Measurements from ENCODE around the gene EEF1AKMT4. TPM values are rescaled to one million over a fixed set of nuclear protein-coding genes. Genes with fewer than 3 reads are reported as not detected.
A peak's percentile ranks its signal among the peaks of the same experiment; 100 is the strongest.

EEF1AKMT4 gene
- total and polyA plus RNA-seq, 7 donors: 1.4 to 6.5 (median 3.9) TPM

GRCh38 chr3:184298759-184299487 lies 49.5 kb downstream of the EEF1AKMT4 start, which contains the start of gene PSMD2:
Gene PSMD2 (plus strand): TSS chr3:184299241. CDS start chr3:184299267, 26 bp downstream.
- peak within 1 kb of the TSS; percentile 79 to 89 (median 84) for H3K27ac ChIP-seq
- H3K9me3 ChIP-seq: no peaks in the 10 kb centered on the region
- no peak for TF ChIP-seq EP300 (IDR thresholded peaks at IDR 0.05)
- TF ChIP-seq POLR2A (IDR thresholded peaks at IDR 0.05): peak; percentile 52 to 69
- peak; percentile 77 to 96 (median 90) for TF ChIP-seq POLR2AphosphoS5 (IDR thresholded peaks at IDR 0.05)
- no peak for TF ChIP-seq CTCF (IDR thresholded peaks at IDR 0.05)
- H3K27me3 ChIP-seq: no peaks in the 10 kb centered on the region
- peak within 1 kb of the TSS; percentile 92 to 97 (median 94) for H3K4me3 ChIP-seq
- H3K36me3 ChIP-seq: peaks cover 18 to 41% (median 35%) of the 10 kb centered on the region in 4 donors
- 0% methylated on average over 78 of the region's 78 CpGs for WGBS, 2 donors
- peak; percentile 99 for DNase-seq
- intact Hi-C loops (cut with DNase I): loop anchor here (2.0 to 5.0 kb wide), 3 partner anchors 52 to 112 kb away; partner anchors contain the start of genes ABCF3, ALG3 and EEF1AKMT4
- H3K4me1 ChIP-seq: peaks cover 0 to 20% (median 15%) of the 10 kb centered on the region in 4 donors

GRCh38 chr3:184299488-184300377 lies 50.3 kb downstream of the EEF1AKMT4 start:
- no peak for DNase-seq
- H3K27ac ChIP-seq: peak overlapping the region; percentile 79 to 89 (median 84)
- intact Hi-C loops (cut with DNase I): loop anchor here (2.0 to 5.0 kb wide), 4 partner anchors 43 to 112 kb away; partner anchors contain the start of genes ABCF3, ALG3 and EEF1AKMT4
- H3K4me1 ChIP-seq: peaks cover 0 to 20% (median 15%) of the 10 kb centered on the region in 4 donors
- WGBS, 2 donors: 15 to 18% methylated on average over 29 of the region's 29 CpGs
- no peak for TF ChIP-seq POLR2A (IDR thresholded peaks at IDR 0.05)
- no peak for TF ChIP-seq EP300 (IDR thresholded peaks at IDR 0.05)
- TF ChIP-seq CTCF (IDR thresholded peaks at IDR 0.05): no peak
- TF ChIP-seq POLR2AphosphoS5 (IDR thresholded peaks at IDR 0.05): no peak
- peak overlapping the region; percentile 92 to 97 (median 94) for H3K4me3 ChIP-seq
- no peaks in the 10 kb centered on the region for H3K27me3 ChIP-seq
- peaks cover 26 to 49% (median 42%) of the 10 kb centered on the region in 4 donors for H3K36me3 ChIP-seq
- H3K9me3 ChIP-seq: no peaks in the 10 kb centered on the region

DNA sequence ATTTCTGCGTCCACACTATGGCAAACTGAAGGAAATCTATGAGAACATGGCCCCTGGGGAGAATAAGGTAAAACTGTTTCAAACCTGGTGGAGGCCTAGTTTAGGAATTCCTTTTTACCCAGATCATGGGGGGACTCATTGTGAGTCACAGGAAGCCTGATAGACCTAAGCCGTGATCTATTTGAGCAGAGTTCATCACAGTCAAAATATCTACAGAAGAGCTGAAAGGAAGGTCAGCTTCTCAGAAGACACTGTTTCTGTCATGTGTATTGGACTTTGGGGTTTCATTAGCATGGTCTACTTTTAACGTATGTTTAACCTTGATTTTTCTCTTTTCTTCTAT lies 50.9 kb downstream of the EEF1AKMT4 start:
- Histone ChIP-seq H3K27ac (no peak overlapping the region), H3K4me1 (peaks cover 0 to 20% (median 15%) of the 10 kb centered on the region in 4 donors), H3K9me3 (no peaks in the 10 kb centered on the region), H3K4me3 (peak overlapping the region in 1 of 4 donors; percentile 97), H3K27me3 (no peaks in the 10 kb centered on the region), H3K36me3 (peaks cover 29 to 53% (median 48%) of the 10 kb centered on the region in 4 donors)
- DNase-seq: no peak
- TF ChIP-seq EP300 (IDR thresholded peaks at IDR 0.05) (no peak), POLR2A (IDR thresholded peaks at IDR 0.05) (no peak), CTCF (IDR thresholded peaks at IDR 0.05) (no peak), POLR2AphosphoS5 (IDR thresholded peaks at IDR 0.05) (no peak)
- intact Hi-C loops (cut with DNase I): loop anchor here (5.0 kb wide), 1 partner anchor 42 kb away; no protein-coding TSS in a partner anchor
- 84 to 91% methylated on average over 3 of the region's 3 CpGs for WGBS, 2 donors

DNA sequence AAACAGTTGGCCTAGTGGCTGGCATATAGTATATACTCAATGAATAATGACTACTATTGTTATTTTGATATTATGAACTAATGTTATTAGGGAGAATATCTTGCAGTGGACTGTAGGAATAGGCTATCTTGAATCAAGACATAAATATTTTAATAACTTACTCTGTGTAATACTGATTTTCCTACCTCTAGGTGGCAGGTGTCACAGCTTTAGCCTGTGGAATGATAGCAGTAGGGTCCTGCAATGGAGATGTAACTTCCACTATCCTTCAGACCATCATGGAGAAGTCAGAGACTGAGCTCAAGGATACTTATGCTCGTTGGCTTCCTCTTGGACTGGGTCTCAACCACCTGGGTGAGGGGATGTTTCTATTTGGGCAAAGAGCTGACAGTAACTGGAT lies 56.1 kb downstream of the EEF1AKMT4 start:
- Histone ChIP-seq H3K36me3 (peaks cover 43 to 89% (median 80%) of the 10 kb centered on the region in 4 donors), H3K27me3 (no peaks in the 10 kb centered on the region), H3K27ac (no peak overlapping the region), H3K4me1 (peaks cover 0 to 4% (median 3%) of the 10 kb centered on the region in 4 donors), H3K9me3 (no peaks in the 10 kb centered on the region), H3K4me3 (no peak overlapping the region)
- no peak for DNase-seq
- WGBS, 2 donors: 43 to 67% methylated on average over 1 of the region's 1 CpG
- intact Hi-C loops (cut with DNase I): no loop called here
- TF ChIP-seq CTCF (IDR thresholded peaks at IDR 0.05) (peak in 1 of 4 experiments; percentile 12), POLR2AphosphoS5 (IDR thresholded peaks at IDR 0.05) (no peak)
